ENCODE data around the gene ITM2B. TPM values are rescaled to one million over a fixed set of nuclear protein-coding genes. Genes with fewer than 3 reads are reported as not detected.
"Not testable (repeated sequence)": the region's sequence is repeated elsewhere in the genome, so short reads cannot be mapped to it uniquely, and the experiment has no call there.

Gene ITM2B
- 1,000 to 10,000 TPM in 1 of 3 donors, 100 to 1,000 TPM in 2; 850 to 1,055 (median 878) TPM for polyA plus RNA-seq

- Mint-ChIP-seq H3K4me1 (peaks cover 54 to 70% of the 10 kb centered on the region in 2 donors), H3K27ac (peak within 1 kb of the TSS; percentile 92 to 99 (median 98)), H3K9me3 (no peaks in the 10 kb centered on the region), H3K36me3 (peaks cover 0 to 4% (median 4%) of the 10 kb centered on the region in 3 donors), H3K4me3 (peak within 1 kb of the TSS; percentile 92 to 99 (median 98)), H3K27me3 (ENCODE audit: low read depth in 3 of 3) (peaks cover 3 to 8% (median 5%) of the 10 kb centered on the region in 3 donors)
- peak; percentile 65 to 74 (median 72) for DNase-seq
Measured at GRCh38 chr13:48233046-48233888, at the start of gene ITM2B. Gene ITM2B (plus strand): TSS chr13:48233206. CDS start chr13:48233361, 155 bp downstream.

DNA sequence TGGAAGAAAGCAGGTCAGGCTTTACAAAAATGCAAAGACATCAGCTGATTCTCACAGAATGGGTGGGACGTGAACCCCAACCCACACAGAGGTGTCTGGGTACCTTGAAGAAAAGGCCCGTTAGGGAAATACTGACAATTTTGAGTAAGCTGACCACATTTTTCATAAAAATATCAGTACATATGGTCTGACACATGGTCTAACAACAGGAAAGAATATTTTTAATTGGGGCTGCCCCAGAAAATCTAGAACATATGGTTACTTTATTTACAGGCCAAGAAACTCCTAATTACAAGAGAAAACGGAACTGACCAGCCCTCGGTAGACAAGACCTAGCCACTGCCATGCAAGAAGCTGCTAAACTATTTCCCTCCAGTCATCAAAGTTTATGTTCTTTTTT, 48.7 kb upstream of the ITM2B start:
- Mint-ChIP-seq H3K4me3 (peak overlapping the region in 3 of 5 donors; percentile 7 to 36 (median 15)), H3K36me3 (no peaks in the 10 kb centered on the region), H3K27ac (peak overlapping the region; percentile 7 to 76 (median 52)), H3K27me3 (ENCODE audit: low read depth in 3 of 3) (peaks cover 0 to 2% (median 0%) of the 10 kb centered on the region in 3 donors), H3K9me3 (peaks cover 0 to 2% (median 0%) of the 10 kb centered on the region in 6 donors), H3K4me1 (peaks cover 49 to 51% of the 10 kb centered on the region in 2 donors)
- DNase-seq: no peak

GRCh38 chr13:48185018-48185417, 48.0 kb upstream of the ITM2B start:
- no peak for DNase-seq
- Mint-ChIP-seq H3K4me3 (peak overlapping the region in 3 of 5 donors; percentile 19 to 46 (median 26)), H3K36me3 (no peaks in the 10 kb centered on the region), H3K27ac (peak overlapping the region in 5 of 6 donors; percentile 22 to 71 (median 40)), H3K27me3 (ENCODE audit: low read depth in 3 of 3) (peaks cover 0 to 2% (median 0%) of the 10 kb centered on the region in 3 donors), H3K9me3 (peaks cover 0 to 2% (median 0%) of the 10 kb centered on the region in 6 donors), H3K4me1 (peaks cover 49 to 51% of the 10 kb centered on the region in 2 donors)

DNA sequence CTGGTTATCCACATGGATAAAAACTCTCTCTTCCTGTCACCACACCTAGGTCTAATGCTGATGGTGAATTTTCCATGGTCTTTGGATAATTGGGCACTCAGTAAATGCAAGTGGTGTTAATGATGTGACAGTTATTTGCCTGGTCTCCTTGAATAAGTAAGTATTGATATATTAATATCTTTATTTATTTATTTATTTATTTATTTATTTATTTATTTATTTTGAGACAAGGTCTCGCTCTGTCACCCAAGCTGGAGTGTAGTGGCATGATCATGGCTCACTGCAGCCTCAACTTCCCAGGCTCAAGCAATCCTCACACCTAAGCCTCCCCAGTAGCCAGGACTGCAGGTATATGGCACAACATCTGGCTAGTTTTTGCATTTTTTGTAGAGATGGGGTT, 46.3 kb upstream of the ITM2B start:
- Mint-ChIP-seq H3K4me1 (peaks cover 49 to 51% of the 10 kb centered on the region in 2 donors), H3K36me3 (no peaks in the 10 kb centered on the region), H3K27ac (peak overlapping the region in 2 of 6 donors; percentile 55 to 83), H3K9me3 (peaks cover 0 to 2% (median 0%) of the 10 kb centered on the region in 6 donors), H3K27me3 (ENCODE audit: low read depth in 3 of 3) (peaks cover 0 to 2% (median 0%) of the 10 kb centered on the region in 3 donors), H3K4me3 (peak overlapping the region in 3 of 5 donors; percentile 65 to 82 (median 80))
- DNase-seq: no peak

- peaks cover 0 to 3% (median 0%) of the 10 kb centered on the region in 3 donors for H3K27me3 Mint-ChIP-seq (ENCODE audit: low read depth in 3 of 3)
- H3K27ac Mint-ChIP-seq: peak overlapping the region in 4 of 6 donors; percentile 4 to 52 (median 34)
- H3K4me3 Mint-ChIP-seq: no peak overlapping the region
- peaks cover 43 to 45% of the 10 kb centered on the region in 2 donors for H3K4me1 Mint-ChIP-seq
- no peaks in the 10 kb centered on the region for H3K36me3 Mint-ChIP-seq
- peaks cover 0 to 2% (median 0%) of the 10 kb centered on the region in 6 donors for H3K9me3 Mint-ChIP-seq
- DNase-seq: no peak
Measured at GRCh38 chr13:48188131-48188530, 44.9 kb upstream of the ITM2B start.

GRCh38 chr13:48188601-48189000, 44.4 kb upstream of the ITM2B start:
- Mint-ChIP-seq H3K4me3 (no peak overlapping the region), H3K27me3 (ENCODE audit: low read depth in 3 of 3) (peaks cover 0 to 3% (median 0%) of the 10 kb centered on the region in 3 donors), H3K9me3 (peaks cover 0 to 2% (median 0%) of the 10 kb centered on the region in 6 donors), H3K4me1 (peaks cover 45 to 46% of the 10 kb centered on the region in 2 donors), H3K36me3 (no peaks in the 10 kb centered on the region), H3K27ac (peak overlapping the region in 3 of 6 donors; percentile 4 to 40 (median 9))
- DNase-seq: no peak

- H3K4me3 Mint-ChIP-seq: no peak overlapping the region
- DNase-seq: no peak
- H3K27me3 Mint-ChIP-seq (ENCODE audit: low read depth in 3 of 3): peaks cover 0 to 3% (median 0%) of the 10 kb centered on the region in 3 donors
- H3K4me1 Mint-ChIP-seq: peaks cover 46 to 47% of the 10 kb centered on the region in 2 donors
- no peak overlapping the region for H3K27ac Mint-ChIP-seq
- no peaks in the 10 kb centered on the region for H3K36me3 Mint-ChIP-seq
- H3K9me3 Mint-ChIP-seq: peaks cover 0 to 2% (median 0%) of the 10 kb centered on the region in 6 donors
Measured at GRCh38 chr13:48189171-48189570, 43.8 kb upstream of the ITM2B start.

DNA sequence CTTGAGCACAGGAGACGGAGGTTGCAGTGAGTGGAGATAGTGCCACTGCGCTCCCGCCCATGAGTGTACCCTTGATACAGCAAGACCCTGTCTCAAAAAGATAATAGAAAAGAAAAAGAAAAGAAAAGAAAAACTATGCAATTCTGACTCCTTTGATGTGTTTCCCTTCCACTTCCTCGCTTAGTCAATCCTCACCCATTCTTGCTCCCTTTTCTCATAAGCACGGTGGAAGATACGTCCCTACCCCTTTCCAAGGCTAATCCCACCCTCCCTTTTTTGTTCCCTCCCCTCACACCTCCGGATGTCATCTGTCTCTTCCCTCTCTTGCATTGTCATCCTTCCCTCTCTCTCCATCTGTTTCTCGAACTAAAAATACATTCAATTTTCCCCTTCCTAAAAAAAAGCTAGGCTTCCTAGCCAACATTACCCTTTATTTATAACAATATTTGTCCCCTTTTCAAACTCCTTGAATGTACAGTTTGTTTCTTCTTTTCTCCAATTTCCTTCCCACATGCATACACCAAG, 40.5 kb upstream of the ITM2B start:
- Mint-ChIP-seq H3K9me3 (peaks cover 0 to 3% (median 0%) of the 10 kb centered on the region in 6 donors), H3K27ac (no peak overlapping the region), H3K36me3 (peaks cover 0 to 4% (median 3%) of the 10 kb centered on the region in 3 donors), H3K4me1 (peaks cover 21% of the 10 kb centered on the region in 2 donors), H3K27me3 (ENCODE audit: low read depth in 3 of 3) (peaks cover 0 to 6% (median 6%) of the 10 kb centered on the region in 3 donors), H3K4me3 (no peak overlapping the region)
- no peak for DNase-seq

DNA sequence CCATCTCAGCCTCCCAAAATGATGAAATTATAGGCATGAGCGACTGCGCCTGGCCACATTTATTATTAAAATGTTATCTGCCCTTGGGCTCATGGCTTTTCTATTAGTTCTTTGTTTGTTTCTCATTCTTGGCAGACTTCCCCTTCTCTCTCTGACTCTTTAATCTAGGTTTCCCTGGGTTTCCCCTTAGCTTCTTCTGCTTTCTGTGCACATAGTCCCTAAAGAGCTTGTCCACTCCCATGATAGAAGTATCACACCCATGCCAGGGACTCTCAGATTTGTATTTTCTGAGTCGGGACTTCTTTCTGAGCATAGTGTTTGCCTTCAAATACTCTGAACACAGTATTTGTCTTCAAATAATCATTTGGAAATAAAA, 38.6 kb upstream of the ITM2B start:
- Mint-ChIP-seq H3K27me3 (ENCODE audit: low read depth in 3 of 3) (peaks cover 0 to 6% (median 6%) of the 10 kb centered on the region in 3 donors), H3K4me3 (peak overlapping the region in 2 of 5 donors; percentile 34 to 53), H3K27ac (peak overlapping the region in 2 of 6 donors; percentile 32 to 35), H3K9me3 (peaks cover 0 to 1% (median 0%) of the 10 kb centered on the region in 6 donors), H3K36me3 (peaks cover 0 to 4% (median 3%) of the 10 kb centered on the region in 3 donors), H3K4me1 (peaks cover 11 to 13% of the 10 kb centered on the region in 2 donors)
- DNase-seq: no peak

- Mint-ChIP-seq H3K27me3 (ENCODE audit: low read depth in 3 of 3) (peaks cover 0 to 8% (median 4%) of the 10 kb centered on the region in 3 donors), H3K27ac (no peak overlapping the region), H3K9me3 (peaks cover 0 to 3% (median 0%) of the 10 kb centered on the region in 6 donors), H3K4me1 (peaks cover 3 to 10% of the 10 kb centered on the region in 2 donors), H3K4me3 (no peak overlapping the region), H3K36me3 (peaks cover 0 to 4% (median 3%) of the 10 kb centered on the region in 3 donors)
- DNase-seq: no peak
Measured at GRCh38 chr13:48199404-48199946, 33.5 kb upstream of the ITM2B start.

GRCh38 chr13:48201044-48201443, 32.0 kb upstream of the ITM2B start:
- Mint-ChIP-seq H3K4me1 (peaks cover 3 to 7% of the 10 kb centered on the region in 2 donors), H3K36me3 (peaks cover 0 to 4% (median 3%) of the 10 kb centered on the region in 3 donors), H3K9me3 (peaks cover 0 to 3% (median 0%) of the 10 kb centered on the region in 6 donors), H3K27ac (no peak overlapping the region), H3K4me3 (no peak overlapping the region), H3K27me3 (ENCODE audit: low read depth in 3 of 3) (peaks cover 0 to 4% (median 2%) of the 10 kb centered on the region in 3 donors)
- no peak for DNase-seq

DNA sequence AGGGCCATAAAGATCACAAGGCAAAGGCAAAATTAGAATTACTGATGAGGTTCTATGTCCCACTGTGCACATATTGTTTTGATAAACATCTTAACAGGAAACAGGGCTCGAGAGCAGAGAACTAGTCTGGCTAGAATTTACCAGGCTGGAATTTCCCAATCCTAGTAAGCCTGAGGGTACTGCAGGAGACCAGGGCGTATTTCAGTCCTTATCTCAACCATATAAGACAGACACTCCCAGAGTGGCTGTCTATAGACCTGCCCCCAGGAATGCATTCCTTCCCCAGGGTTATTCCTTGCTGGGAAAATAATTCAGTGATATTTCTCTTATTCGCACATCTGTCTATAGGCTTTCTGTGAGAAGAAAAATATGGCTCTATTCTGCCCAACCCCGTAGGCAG, 25.8 kb upstream of the ITM2B start:
- not testable (repeated sequence) for DNase-seq; H3K27ac Mint-ChIP-seq; H3K4me3 Mint-ChIP-seq; H3K27me3 Mint-ChIP-seq (ENCODE audit: low read depth in 3 of 3); H3K4me1 Mint-ChIP-seq; H3K36me3 Mint-ChIP-seq
- H3K9me3 Mint-ChIP-seq: peaks cover 0 to 11% (median 3%) of the 10 kb centered on the region in 6 donors

- no peak for DNase-seq
- no peak overlapping the region for H3K4me3 Mint-ChIP-seq
- H3K4me1 Mint-ChIP-seq: peaks cover 12 to 14% of the 10 kb centered on the region in 2 donors
- H3K27ac Mint-ChIP-seq: no peak overlapping the region
- H3K27me3 Mint-ChIP-seq (ENCODE audit: low read depth in 3 of 3): peaks cover 1 to 4% (median 4%) of the 10 kb centered on the region in 3 donors
- peaks cover 0 to 4% (median 0%) of the 10 kb centered on the region in 3 donors for H3K36me3 Mint-ChIP-seq
- H3K9me3 Mint-ChIP-seq: peaks cover 0 to 11% (median 2%) of the 10 kb centered on the region in 6 donors
Measured at GRCh38 chr13:48210178-48210577, 22.8 kb upstream of the ITM2B start.
